MM.1S (cell line): Measurements from ENCODE around the gene GPRC5D.

ENCODE experiments used
- CTCF ChIP-seq: fragments of 300-600 bp; sonication (generic); IDR thresholded peaks from 2 replicates; pipeline ENCODE4 v1.5.1; 2016; ENCODE audit warnings: antibody characterized with exemption, low read length, mixed read lengths
- EZH2 ChIP-seq: fragments of 300-600 bp; sonication (generic); optimal IDR thresholded peaks from 2 replicates; pipeline ENCODE3; 2017; ENCODE audit warnings: low read depth, mild to moderate bottlenecking, antibody characterized with exemption, low read length, mixed read lengths

GRCh38 chr12:12997156-12997555 is 45.2 kb upstream of the GPRC5D start:
- TF ChIP-seq CTCF (no peak), EZH2 (no peak)
